NCI-H1930 (cell line): ENCODE data around the gene GOLGA1.
"Not testable (repeated sequence)": the region's sequence is repeated elsewhere in the genome, so short reads cannot be mapped to it uniquely, and the experiment has no call there.

Source experiments
- DNase-seq, 2 experiments: peaks; one replicate each; lab custom pipeline; 2025; lab: John Stamatoyannopoulos, UW

GOLGA1 gene

DNA sequence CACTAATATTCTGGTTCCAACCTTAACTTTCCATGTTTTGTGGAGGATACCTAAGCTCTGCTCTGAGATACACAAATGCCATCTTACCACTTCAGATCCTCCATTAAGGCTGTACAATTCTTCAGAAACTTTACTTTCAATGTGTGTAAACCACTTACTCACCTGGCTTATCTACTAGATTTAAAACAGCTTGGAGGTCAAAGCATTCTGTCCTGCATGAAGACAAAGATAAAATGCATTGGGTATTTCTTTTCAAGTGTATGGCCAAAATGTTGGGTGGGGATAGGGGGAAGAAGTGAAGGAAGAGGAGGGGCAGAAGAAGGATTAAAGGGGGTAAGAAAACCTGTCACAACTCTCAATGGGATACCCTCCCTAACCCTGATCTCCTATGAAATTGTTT lies 939 bp downstream of the GOLGA1 start:
- no peak for DNase-seq

DNA sequence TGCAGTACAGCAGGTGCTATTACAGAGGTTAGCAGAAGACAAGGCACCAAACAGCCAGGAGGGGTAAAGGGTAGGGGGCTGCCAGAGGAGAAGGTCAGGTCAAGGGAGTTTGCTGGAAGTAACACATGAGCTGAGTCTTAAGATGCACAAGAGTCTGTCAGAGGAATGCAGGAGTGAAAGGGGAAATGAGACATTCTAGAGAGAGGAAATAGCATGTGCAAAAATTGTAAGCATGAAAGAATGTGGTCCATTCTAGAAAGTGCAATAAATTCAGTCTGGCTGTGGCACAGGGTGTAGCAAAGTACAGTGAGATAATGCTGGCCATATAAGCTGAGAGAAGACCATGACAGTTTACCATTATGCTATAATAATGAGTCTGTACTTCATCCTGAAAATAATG lies 6.6 kb downstream of the GOLGA1 start:
- DNase-seq = no peak

DNA sequence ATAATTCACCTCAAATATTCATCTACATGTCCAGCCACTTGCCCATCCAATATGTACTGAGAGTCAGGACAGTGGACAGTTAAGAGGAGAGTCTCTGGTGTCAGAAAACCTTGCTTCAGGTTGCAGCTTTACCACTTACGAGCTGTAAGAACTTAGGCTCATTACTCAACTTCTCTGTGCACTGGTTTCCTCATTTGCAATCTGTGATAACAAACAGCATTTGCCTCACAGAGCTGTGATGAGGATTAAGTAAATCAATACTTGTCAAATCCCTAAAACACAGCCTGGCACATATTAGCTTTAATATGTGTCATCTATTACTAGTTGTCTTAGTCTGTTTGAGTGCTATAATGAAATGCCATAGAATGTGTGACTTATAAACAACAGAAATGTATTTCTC lies 8.6 kb downstream of the GOLGA1 start:
- no peak for DNase-seq

DNA sequence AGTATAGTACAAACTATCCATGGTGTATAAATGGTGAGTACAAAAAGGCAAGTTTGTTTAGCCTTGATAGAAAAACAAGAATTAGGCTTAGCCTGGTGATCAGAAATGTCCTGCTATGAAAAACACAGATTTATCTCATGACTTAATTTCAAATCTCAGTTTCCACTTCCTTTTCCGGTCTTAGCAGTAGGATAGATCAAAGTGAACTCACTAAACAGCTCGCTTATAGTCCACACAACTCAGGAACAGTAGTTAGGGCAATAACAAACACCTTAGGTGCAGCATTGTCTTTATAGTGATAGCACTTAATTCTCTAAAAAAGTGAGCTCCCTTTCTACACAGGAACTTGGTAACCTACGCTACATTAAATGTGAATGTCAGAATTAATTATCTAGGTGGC lies 11.4 kb downstream of the GOLGA1 start:
- no peak for DNase-seq

DNA sequence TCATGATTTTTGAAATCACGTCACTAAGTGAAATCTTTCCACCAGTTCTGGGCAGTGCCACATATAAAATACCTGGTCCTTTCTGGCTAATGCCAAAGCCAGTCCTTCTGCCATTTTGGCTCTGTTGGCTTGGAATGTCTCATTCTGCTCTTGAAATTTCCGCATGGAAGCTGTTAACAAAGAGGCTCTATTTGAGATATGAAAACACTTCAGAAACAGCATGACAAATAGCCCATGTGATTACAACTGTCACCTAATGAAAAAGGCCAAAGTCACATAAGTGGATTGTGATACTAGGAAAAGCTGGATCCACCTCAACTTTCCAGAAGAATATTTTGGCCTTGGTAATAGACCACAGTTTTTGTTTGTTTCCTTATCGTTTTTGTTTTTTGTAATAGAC lies 12.8 kb downstream of the GOLGA1 start:
- no peak for DNase-seq

DNA sequence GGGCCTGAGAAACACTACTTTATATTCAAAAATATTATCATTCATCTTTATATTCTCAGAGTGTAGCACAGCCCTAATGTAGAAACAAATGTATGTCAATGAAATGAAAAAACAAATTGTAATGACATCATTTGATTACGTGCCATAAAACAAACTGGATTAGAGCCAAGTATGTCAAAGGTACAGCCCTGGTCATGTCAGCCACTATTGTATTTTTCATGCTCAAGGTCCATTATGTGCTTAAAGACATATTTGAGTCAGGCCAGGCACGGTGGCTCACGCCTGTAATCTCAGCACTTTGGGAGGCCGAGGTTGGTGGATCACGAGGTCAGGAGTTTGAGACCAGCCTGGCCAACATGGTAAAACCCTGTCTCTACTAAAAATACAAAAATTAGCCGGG lies 20.5 kb downstream of the GOLGA1 start:
- DNase-seq = not testable (repeated sequence)

DNA sequence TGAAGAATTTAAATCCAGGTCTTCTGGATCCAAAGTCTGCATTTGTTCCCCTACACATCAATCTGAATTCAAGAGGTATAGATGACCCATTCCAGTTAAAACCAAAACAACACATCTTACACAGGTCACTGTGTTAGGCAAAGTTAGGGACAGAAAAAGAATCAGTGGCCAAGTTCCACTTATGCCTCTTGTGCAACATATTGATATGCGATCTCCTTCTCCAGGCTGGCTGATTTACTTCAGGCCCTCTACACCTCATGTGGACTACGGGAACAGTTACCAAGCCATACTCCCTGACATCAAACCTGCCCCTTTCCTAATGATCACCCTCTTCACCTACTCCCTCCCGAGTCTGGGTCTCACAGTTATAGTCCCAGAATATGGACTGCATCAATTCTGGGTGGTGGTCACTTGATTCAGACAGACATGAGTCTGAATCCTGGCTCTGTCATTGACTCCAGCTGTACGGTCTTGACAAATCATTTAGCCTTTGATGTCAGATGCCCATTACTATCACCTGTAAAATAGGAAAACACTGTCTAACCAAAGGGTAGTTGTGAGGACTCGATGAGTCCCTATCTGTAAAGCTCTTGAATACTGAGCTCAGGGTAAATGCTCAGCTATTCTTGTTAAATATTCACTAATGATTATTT lies 26.0 kb downstream of the GOLGA1 start:
- no peak for DNase-seq

DNA sequence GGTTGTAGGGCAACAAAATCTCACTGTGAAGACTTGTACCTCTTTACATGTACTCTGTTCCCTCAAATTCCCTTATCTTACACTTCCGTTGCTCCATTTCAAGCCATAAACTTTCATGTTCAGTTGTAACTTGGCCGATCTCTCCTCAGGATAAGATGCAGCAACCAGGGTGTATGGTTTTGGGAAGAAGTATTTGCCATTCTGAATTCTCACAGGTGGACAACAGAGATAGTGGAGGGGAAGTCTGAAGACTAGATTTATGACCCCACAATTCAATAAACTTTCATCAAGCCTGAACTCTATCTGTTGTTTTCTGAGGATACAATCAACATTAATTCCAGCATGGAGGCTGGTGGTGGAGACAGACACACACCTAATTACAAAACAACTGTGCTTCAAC lies 27.5 kb downstream of the GOLGA1 start:
- DNase-seq = no peak

DNA sequence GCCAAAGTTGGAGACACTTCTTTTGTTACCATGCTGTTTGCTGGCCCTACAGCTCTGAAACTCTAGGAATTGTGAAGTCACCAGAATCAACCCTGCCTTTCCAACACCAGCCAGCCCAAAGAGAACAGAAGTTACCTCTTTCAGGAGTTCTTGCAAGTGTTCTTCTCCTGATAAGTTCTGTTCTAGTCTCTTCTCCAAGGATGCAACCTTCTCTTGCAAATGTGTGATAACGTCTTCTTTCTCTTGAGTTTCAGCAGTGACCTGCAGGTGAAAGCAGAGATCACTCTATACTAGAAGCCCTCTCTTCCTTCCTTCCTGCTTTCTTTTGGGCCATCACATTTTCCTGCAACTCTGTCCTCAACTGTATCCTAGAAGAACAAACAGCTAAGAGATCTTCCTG lies 29.1 kb downstream of the GOLGA1 start:
- DNase-seq = no peak

DNA sequence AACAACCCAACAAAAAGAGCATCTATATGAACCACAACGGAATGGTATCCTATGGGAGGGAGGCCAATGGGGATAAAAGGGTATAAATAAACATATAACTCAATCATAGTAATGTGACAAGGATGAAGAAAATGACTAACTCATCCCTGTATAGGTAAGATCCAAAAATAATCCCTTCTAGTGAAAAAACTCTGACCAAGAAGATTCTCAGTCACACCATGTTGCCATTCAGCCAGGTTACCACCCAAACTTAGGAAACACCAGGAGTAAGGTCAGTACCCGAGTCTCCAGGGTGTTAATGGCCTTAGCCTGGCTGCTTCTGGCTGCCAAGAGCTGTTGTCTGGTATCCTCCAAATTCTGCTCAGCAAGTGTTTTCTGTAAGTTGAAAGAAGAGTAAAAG lies 32.8 kb downstream of the GOLGA1 start:
- no peak for DNase-seq

DNA sequence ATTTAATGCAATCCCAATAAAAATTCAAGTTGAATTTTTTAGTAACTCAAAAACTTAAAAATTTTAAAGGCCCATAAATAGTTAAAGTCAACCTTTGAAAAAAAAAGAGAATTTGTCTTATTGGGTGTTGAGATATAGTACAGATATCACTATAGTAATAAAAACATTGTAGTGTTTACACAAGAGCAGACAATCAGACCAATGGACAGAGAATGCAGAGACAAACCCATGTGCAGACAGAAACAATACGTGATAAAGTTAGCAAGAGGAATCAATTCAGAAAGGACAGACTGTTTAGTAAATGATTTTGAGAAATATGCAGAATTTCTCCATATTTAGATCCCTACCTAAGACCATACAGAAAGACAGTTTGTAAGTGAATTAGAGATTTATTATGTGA lies 33.9 kb downstream of the GOLGA1 start:
- DNase-seq = no peak

DNA sequence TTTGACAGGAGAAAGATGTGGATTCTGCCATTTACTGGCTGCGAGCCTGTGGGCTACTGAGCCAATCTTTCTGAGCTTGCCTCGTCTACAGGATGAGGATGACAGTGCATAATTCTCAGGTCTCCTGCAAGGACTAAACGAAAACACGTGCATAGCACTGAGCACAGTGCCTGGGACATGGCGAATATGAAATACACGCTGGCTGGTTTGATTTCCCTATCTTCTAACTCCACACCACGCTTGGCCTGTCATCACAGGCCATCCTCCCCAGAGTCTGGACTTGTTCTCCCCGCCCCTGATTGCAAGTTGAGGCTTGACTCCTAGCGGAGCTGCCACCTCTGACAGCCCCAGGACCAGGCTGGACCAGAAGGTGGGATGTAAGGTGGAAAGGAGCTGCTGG lies 41.0 kb downstream of the GOLGA1 start:
- no peak for DNase-seq

DNA sequence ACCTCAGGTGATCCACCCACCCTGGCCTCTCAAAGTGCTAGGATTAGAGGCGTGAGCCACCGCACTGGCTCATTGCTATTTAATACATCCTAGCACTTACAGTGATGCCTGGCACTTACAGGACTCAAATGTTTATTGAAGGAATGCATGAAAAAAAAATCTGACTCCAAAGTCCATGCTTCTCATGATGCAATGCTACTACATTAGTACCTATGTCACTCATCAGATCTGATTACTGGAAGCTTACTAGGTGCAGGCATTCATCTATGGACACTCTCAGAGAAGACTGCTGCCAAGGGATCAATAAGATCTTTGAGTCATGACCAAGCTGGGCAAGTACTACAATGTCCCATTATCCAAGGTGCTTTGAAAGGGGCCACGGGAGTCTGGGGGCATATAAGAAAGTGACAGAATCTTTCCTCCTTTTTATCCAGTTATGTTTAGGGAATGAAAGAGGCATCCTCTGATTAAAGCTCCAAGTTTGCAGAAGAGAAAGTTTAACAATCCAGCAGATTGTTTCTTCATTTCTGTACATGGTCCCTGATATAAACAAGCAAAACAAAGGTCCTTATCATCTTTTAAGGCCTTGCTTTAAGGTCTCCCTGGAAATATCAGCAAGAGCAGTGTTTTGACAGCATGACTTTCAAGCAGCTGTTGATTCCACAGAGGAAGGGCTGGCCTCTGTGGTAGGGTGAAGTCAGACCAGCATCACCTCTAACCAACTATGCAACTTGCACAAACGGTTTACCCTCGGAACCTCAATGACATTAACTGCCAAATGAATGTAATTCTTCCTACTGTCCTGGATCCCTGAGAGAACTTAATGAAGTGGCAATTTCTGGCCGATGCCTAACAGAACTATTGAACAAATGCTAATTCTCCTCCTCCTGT lies 43.1 kb downstream of the GOLGA1 start:
- DNase-seq = no peak

DNA sequence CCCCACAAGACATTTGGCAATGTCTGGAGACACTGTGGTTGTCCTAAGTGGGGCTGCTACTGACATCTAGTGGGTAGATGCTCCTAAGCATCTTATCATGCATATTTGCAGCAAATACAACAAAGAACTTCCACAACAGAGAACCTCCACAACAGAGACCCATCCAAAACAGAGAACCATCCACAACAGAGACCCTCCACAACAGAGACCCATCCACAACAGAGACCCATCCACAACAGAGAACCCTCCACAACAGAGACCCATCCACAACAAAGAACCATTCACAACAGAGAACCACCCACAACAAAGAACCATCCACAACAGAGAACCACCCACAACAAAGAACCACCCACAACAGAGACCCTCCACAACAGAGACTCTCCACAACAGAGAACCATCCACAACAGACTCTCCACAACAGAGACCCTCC lies 46.1 kb downstream of the GOLGA1 start:
- no peak for DNase-seq

DNA sequence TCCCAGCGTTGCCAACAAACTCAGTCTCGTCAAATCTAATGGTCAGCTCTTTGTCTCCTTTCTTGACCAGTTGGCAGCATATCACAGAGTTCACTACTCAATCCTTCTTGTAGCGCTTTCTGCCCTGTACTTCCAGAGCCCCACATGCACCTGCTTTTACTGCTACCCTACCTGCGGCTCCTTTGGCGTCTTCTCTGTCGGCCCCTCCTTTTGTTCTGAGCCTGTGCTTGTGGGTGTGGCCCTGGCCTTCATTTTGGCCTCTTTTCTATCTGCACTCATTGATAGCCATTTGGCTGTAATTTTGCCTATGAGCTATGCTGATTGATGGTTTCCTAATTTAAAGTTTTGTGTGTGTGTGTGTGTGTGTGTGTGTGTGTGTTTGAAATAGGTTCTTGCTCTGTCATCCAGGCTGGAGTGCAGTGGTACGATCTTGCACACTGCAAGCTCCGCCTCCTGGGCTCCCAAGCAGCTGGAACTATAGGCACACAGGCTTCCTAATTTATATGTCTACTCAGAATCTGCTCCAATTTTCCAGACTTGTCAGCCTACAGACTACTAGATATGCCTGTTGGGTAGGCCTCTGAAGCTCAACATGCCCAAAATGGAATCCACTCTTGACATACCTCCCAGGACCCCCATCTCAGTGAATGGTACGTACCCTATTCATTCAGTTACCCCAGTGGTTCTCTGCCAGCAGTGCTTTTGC lies 46.7 kb downstream of the GOLGA1 start:
- DNase-seq = no peak

DNA sequence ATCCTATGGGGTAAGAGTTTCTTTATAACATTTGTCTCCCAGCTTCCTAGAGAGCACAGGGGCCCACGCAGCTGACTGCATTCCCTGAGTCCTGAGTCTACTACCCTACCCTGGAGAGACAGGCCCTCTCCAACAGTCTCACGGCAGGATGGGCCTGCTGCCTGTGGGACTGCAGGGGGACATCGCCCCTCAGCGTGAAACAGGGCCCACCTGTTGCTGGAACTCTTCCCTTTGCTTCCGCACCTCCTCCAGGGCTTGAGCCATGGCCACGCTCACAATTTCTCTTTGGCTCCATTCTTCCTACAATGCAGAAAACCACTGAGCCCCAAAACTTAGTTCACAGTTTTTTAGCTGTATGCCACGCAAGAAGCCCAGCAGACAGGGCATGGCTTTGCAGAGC lies 50.7 kb downstream of the GOLGA1 start:
- DNase-seq = no peak

DNA sequence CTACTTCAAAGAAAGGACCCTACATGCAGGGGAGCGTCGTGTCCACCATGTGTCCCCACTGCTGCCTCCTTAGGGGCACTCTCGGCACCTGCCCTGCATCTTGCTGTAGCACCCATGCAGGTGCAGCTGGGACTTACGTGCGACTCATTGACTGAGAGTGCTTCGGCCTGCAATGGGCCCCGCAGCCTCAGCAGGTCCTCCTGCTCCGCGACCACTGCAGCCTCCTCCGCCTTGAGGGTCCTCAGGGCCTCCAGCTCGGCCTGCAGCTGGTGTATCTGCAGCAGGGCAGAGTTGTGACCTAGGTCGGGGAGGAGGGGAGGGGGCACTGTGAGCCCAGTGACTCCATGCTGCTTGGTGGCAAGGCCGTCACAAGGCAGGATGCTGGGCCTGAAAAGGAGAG lies 51.9 kb downstream of the GOLGA1 start:
- DNase-seq = no peak

DNA sequence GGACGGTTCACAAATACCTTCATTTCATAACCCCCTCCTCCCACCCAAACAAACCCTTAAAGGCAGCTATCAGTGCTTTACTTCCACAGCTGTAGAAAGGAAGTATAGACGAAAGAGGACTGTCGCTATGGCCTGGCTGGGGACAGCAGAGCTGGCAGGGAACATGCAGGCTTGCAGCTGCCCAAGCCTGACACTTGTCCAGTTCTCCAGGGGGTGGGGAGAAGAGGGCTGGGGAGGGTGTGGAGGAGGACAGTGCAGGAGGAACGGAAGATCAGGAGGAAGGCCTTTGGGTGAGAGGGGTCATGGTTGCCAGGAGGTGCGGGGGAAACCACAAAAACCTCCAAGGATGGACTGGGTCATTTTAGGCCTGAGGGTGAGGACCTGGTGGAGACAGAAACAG lies 53.1 kb downstream of the GOLGA1 start:
- DNase-seq = no peak

DNA sequence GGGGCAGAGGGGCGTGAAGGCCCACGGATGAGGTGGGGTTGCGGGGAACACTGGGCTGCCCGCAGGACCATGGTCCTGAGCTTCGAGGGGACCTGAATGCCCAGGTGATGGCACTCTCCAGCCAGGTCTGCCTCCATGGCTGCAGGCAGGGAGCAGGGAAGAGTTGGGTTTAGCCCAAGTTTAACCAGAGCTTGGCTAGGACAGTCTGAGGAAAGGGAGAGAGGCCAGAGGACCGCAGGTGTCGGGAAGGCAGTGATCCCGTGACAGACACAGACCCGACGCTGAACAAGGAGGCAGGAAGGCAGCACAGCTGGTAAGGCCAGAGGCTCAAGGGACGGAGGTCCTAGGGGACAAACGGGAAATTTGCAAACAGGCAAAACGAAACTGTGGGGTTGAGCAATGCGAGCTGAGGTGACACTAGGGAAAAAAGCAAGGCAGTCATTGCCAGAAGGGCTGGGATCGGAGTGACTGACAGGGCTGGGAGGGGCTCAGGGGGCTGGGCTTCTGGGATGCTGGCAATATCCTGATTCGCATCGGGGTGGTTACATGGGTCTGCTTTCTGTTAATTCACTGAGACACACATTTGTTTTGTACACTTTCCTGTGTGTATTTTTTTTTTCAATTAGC lies 53.9 kb downstream of the GOLGA1 start:
- no peak for DNase-seq

DNA sequence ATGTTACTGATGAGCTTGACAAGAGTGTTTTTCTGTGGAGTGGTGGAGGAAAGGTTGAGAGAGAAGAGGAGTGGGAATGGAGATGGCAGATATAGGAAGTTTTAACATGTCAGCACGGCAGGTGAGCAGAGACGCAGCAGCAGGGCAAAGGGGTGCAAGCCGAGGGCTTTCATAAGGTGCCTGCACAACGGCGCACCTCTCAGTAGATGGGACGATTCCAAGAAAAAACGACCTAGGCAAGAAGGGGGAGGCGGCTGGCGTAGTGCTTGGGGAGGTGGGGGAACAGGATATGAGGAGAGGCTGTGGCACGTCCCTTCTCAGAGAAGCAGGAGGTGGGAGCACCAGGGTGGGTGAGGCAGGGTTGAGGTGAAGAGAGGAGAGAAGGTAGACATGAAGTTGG lies 54.4 kb downstream of the GOLGA1 start:
- DNase-seq = no peak

DNA sequence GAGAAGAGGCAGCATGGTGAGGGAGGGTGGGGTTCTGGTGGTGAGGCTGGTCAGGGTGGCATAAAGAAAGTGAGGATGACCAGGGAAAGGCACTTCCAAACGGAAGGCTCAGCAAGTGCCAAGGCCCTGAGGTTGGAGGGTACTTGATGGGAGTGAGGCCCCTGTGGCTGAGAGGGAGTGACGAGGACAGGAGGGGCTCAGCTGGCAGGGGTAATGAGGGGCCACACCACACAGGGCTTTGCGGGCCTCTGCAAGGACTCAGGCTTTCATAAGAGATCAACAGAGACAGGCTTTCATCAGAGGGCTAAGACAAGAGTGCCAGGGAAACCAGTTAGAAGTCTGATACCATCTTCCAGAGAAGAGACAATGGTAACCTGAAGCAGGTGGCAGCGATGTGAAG lies 55.3 kb downstream of the GOLGA1 start:
- DNase-seq = no peak

DNA sequence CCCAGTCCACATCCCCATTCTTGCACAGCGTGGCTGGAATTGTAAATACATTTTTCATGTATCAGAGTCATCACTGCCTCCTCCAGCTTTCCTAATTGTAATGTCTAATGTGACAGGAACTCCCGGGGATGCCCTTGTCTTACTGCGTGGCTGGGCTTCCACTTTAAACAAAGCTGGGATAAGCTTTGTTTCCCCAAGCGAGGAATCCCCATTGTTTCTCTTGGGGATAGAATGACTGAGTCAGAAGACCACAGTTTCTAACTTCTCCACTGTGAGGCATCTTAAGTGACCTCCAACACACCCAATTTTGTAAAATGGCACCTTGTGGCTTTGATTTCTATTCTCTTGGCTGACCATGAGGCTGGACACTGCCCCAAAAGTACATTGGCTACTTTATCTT lies 56.5 kb downstream of the GOLGA1 start:
- DNase-seq = no peak

DNA sequence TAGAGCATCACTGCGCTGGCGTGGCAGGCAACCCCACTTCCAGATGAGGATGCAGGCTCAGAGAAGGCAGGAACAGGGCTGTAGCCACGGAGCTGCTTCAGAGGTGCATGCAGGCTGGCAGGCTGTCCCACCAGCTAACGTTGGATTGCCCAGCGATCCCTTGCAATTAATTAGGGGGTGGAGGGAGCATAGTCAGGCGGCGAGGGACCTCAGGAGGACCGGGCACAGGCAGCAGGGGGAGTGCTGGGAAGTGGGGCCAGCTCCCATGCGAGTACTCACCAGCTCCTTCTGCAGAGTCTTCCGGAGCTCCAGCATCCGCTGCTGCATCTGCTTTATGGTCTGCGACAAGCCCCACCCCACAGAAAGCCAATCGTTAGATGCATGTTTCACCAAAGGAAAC lies 58.7 kb downstream of the GOLGA1 start:
- no peak for DNase-seq
